NCI-H2029 treated with DMSO at 0.1 percent for 48 hours (cell line): ENCODE measurements around the gene SATB1.
A peak's percentile ranks its signal among the peaks of the same experiment; 100 is the strongest.

Source experiments
- DNase-seq: peaks from one replicate; lab custom pipeline; 2025; lab: John Stamatoyannopoulos, UW

The SATB1 gene

GRCh38 chr3:18401300-18401961, 23.7 kb downstream of the SATB1 start:
- no peak for DNase-seq

- no peak for DNase-seq
Measured at GRCh38 chr3:18398448-18398847, 26.7 kb downstream of the SATB1 start.

GRCh38 chr3:18396428-18396827, 28.7 kb downstream of the SATB1 start:
- DNase-seq = no peak

- no peak for DNase-seq
Measured at GRCh38 chr3:18394384-18394995, 30.6 kb downstream of the SATB1 start.

DNA sequence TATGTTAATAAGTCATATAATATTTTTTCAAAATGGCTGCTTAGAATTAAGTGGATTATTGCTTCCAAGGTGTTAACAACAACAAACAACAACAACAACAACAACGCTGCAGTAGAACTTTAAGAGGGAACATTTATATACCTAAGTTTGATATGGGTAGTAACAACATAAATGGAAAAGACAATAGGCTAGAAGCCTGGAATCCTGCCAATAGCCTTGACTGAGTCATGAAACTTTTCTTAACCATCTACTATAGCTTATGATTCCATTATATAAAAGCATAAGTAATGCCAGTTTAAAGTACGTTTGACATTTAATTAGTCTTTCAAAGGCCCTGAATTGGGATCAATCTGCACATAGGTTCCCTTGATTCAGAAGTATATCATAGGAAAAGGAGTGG, 31.2 kb downstream of the SATB1 start:
- DNase-seq = no peak

DNA sequence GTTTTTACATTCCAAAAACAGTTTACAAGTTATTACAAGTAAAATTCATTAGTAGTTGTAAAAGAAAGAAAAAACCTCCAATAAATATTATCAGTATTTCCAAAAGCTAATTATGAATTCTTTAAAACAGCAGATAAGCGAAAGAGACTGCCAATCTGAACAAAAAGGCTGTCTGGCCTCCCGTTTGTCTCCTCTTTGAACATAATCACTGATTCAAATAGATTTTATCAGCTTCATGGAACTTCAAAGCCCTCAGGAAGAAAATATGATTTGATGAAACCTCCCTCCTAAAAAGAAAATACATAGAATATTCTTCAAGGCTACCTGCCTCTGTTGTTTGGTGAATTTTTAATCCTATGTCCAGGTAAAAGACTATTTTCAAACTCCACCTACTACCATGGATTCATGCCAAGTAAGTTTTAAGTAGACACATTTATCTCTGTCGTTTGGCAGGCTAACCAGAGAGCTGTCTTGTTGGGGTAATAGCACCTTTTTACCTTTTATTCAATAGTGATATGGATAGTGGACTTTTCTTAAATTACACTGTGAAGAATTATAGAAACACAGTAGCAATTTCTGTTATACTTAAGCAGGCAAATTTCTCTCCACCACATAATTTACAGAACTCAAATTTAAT, 35.0 kb downstream of the SATB1 start:
- no peak for DNase-seq

DNA sequence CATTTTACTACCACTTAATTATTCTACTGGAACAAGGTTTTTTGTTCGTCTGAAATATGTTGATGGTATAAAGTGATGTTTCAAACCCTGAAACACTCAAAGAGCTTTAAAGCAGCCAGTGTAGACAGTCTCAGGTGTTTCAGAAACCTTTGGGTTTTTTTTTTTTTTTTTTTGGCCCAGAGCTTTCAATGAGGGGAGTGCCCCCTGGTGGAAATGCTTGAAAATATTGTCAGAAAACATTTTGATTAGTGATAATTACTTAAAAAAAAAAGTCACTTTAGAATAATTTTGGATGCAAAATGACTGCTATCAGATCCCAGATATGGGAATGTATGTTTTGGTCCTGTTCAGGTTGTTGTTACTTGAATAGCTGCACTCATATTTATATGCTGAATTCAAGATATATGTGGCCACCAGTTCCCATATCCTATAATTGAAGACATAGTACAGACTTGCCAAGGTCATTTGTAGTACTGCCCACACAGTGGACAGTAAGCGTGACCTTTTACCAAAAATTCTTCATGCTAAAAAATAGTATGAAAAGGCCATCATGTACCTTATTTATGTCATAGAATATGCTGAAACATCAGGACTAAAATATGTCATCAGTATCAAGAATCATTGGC, 35.9 kb downstream of the SATB1 start:
- peak; percentile 18 for DNase-seq

DNA sequence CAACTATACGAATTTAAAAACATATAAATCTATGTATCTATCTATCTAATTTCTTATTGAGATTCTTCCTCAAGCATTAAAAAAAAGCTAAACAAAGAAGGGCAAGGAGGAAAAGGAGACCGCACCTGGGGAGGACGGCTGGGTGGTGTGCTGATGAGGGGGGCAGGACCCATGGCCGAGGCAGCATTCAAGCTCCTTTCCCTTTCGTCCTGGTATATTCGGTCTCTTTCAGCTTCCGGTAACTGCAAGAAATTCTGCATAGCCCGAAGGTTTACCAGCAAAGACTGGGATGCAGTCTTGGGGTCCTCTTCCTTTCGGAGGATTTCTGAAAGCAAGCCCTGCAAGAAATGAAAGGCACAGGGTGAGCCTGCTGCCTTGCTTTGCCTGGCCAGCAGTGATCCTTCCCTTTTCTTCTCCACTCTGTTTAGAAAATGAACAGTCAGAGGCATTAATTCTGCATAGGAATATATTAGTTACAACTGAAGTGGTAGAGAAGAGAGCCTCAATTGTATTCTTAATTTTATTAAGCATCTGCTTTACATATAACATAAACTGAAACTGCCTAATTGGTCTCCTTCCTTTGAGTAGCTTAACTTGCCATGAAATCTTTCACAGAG, 38.8 kb downstream of the SATB1 start:
- DNase-seq = no peak

DNA sequence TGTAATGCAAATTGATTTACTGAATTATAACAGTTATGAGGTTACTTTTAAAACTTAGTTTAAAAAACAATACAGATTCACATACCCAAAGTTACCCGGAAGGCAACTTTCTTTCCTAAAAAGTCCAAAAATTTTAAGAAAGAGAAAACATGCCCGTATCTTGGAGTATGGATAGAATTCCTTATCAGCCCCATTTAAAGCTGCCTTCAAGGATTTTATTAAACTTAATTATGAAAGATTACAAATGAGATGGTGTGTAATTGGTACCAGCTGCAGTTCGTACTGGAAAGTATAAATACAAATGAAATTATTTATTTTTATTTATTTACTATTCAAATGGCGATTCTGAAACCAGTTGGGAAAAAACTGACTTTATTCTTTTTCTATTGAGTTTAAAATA, 39.4 kb downstream of the SATB1 start:
- DNase-seq = no peak

GRCh38 chr3:18382760-18383369, 42.3 kb downstream of the SATB1 start:
- DNase-seq = no peak

DNA sequence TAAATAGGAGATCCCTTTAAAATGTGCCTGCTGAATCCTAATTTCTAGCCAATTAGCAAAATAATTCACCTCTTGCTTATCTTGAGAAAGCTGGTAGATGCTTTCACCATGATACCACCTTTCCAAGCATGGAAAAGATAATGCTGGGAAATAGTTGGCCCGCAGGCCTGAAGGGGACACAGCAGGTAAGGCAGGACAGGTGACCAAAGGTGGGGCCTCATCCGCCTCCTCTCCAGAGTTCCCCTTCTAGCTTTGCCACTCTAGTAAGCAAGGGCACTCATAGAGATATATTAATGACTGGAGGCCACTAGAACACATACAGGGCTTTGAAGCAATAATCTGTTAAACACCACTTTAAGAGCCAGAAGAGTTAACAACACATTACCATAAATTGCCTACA, 45.5 kb downstream of the SATB1 start:
- no peak for DNase-seq

GRCh38 chr3:18378218-18378617, 46.9 kb downstream of the SATB1 start:
- DNase-seq = peak; percentile 89

- no peak for DNase-seq
Measured at GRCh38 chr3:18376682-18377081, 48.5 kb downstream of the SATB1 start.

- DNase-seq = no peak
Measured at GRCh38 chr3:18372786-18373405, 52.2 kb downstream of the SATB1 start.

- DNase-seq = no peak
Measured at GRCh38 chr3:18370672-18371071, 54.5 kb downstream of the SATB1 start.

- peak; percentile 60 for DNase-seq
Measured at GRCh38 chr3:18369551-18370185, 55.5 kb downstream of the SATB1 start.

GRCh38 chr3:18366258-18366657, 58.9 kb downstream of the SATB1 start:
- no peak for DNase-seq

GRCh38 chr3:18363338-18363737, 61.8 kb downstream of the SATB1 start:
- DNase-seq = no peak

GRCh38 chr3:18357747-18358146, 67.4 kb downstream of the SATB1 start:
- DNase-seq = no peak

GRCh38 chr3:18355832-18356231, 69.3 kb downstream of the SATB1 start:
- DNase-seq = no peak

DNA sequence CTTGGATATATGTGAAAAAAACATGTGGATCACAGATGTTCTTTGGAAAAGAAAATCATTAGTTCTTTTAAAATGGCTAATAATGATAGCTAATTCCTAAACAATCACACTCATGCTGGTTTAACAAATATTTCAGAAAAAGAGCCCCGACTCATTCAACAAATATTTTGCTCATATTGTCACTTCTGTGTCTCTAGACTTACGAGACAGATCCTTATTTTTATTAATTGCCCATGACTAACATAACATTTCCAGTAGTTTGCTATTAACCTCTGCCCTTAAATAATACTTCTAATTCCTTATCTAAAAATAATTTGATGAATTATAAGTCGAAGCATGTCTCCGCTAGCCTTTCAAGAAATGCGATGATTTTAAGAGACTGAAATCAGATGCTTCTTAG, 70.4 kb downstream of the SATB1 start:
- no peak for DNase-seq
